RWPE1 (cell line): ENCODE results near the gene HMCN2.

Experiments used
- CTCF ChIA-PET: fragments of 350-600 bp; sonication (Branson Sonifier 250); formaldehyde crosslinking; extraction: SDS; loops from one replicate; lab custom pipeline; 2021; lab: Yijun Ruan, JAX
- POLR2A ChIA-PET: fragments of 400-600 bp; formaldehyde crosslinking; extraction: SDS; loops from one replicate; lab custom pipeline; 2020; ENCODE audit warnings: antibody characterized with exemption; ENCODE audit not compliant: low non-redundant PET; lab: Yijun Ruan, JAX
- DNase-seq: peaks from one replicate; pipeline ENCODE4 v3.0.0; 2012; ENCODE audit warnings: low spot score
- H3K27ac ChIP-seq: fragments of 450-650 bp; 2 replicates; pipeline ENCODE4 v1.5.1; 2017
- TF ChIP-seq, protein P1 (sequence below): fragments of 450-650 bp; conservative IDR thresholded peaks from 2 replicates; pipeline ENCODE4 v1.5.1; 2017; ENCODE audit warnings: low read depth, mild to moderate bottlenecking

The HMCN2 gene

DNA sequence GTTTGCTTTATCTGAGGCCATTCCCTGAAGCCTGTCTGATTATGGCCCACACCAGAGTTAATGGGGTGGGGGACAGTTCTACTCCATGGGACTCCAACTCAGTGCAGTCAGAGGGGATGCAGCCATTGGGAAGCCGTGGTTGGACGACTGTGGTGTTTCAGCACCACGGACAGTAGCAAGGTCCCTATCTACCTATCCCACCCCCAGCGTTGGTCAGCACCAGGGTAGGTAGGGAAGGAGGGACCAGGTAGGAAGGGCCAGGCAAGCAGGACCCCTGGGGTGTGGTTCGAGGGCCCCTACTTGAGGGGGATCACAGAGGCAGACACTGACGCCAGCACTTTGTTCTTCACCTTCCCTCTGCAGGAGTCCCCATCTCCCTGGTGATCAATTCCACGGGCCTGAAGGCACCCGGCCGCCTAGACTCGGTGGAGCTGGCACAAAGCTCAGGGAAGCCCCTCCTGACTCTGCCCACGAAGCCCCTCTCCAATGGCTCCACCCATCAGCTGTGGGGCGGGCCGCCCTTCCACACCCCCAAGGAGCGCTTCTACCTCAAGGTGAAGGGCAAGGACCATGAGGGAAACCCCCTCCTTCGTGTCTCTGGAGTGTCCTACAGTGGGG, 33.2 kb downstream of the HMCN2 start:
- peak; percentile 63 for DNase-seq

DNA sequence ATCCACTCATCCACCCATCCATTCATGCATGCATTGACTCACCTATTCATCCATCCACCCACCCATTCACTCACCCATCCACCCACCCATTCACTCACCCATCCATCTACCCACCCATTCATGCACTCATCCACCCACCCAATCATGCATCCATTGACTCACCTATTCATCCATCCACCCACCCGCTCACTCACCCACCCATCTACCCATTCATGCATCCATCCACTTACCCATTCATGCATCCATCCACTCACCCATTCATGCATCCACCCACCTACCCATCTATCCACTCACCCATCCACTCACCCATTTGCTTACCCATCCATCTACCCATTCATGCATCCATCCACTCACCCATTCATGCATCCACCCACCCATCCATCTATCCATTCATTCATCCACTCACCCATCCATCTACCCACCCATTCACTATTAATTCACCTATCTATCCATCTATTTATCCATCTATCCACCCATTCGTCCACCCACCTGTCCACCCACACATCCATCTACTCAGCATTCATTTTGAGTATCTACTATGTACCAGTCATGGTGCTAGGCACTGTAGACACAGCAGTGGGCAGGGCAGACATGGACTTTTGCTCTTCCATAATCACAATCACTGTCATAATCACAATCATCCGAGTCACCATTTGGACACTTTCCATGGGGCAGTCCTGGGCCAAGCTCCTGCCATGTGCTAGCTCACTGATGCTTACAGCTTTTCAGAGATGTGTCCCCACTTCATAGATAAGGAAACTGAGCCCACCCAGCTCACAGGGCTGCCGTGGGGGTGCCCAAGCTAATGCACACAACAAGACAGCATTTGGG, 34.4 kb downstream of the HMCN2 start:
- no peak overlapping the region for H3K27ac ChIP-seq
- no peak for DNase-seq
- CTCF ChIA-PET, result no interaction called here
- POLR2A ChIA-PET, result no interaction called here
- TF ChIP-seq, protein P1, sequence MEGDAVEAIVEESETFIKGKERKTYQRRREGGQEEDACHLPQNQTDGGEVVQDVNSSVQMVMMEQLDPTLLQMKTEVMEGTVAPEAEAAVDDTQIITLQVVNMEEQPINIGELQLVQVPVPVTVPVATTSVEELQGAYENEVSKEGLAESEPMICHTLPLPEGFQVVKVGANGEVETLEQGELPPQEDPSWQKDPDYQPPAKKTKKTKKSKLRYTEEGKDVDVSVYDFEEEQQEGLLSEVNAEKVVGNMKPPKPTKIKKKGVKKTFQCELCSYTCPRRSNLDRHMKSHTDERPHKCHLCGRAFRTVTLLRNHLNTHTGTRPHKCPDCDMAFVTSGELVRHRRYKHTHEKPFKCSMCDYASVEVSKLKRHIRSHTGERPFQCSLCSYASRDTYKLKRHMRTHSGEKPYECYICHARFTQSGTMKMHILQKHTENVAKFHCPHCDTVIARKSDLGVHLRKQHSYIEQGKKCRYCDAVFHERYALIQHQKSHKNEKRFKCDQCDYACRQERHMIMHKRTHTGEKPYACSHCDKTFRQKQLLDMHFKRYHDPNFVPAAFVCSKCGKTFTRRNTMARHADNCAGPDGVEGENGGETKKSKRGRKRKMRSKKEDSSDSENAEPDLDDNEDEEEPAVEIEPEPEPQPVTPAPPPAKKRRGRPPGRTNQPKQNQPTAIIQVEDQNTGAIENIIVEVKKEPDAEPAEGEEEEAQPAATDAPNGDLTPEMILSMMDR, result no peak

More for the DNA sequence above, 33.2 kb downstream of the HMCN2 start:
- H3K27ac ChIP-seq, result no peak overlapping the region
- CTCF ChIA-PET, result no interaction called here
- POLR2A ChIA-PET, result no interaction called here
- TF ChIP-seq, protein P1, result no peak

DNA sequence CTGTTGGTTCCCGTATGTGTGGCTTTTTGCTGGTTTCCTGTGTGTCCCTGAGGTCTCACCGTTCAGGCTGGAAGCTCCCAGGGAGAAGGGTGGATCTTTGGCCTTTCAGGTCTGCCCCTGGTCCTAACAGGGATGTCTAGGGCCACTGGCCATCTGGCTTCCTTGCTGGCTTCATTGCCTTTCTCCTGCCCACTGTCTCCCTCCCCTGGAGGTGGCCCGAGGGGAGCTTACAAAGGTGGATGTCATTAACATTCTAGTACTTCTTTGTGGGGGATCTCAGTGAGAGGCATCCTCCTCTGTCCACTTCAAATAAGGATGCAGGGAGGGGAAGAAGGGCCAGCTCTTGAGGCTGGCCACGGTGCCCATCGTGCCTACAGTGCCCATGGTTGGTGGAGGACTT, 35.2 kb downstream of the HMCN2 start:
- ChIA-PET CTCF (no interaction called here), POLR2A (no interaction called here)
- TF ChIP-seq, protein P1, result no peak
- DNase-seq, result no peak
- no peak overlapping the region for H3K27ac ChIP-seq

DNA sequence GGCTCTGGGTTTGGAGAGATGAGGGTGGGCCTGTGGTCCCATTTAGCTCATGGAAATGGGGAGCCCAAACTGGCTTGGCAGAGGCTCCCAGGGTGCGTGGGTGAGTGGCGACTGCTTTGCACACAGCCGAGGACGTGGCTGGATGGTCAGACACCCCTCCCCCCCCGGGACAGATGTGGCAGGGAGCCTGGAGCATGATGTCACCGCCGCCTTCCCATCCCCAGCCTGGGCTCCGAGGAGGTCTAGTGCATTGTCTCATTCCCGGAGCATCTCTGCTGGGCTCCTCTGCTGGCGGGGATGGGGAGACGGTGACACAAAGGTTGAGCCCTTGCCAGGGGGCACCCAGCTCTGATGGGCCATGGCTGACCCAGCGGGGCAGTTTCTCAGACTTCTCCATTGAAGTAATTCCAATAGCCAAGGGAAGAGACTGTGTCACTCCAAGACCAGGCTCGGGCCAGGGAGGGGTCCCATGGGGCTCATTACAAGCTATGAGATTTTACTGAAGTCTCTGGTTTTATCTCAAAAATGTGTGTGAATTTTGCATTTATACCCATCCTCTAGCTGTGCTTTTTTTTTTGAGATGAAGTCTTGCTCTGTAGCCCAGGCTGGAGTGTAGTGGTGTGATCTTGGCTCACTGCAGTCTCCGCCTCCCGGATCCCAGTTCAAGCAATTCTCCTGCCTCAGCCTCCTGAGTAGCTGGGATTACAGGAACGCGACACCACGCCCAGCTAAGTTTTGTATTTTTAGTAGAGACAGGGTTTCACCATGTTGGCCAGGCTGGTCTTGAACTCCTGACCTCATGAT, 36.1 kb downstream of the HMCN2 start:
- POLR2A ChIA-PET, result no interaction called here
- CTCF ChIA-PET, result no interaction called here
- no peak overlapping the region for H3K27ac ChIP-seq
- TF ChIP-seq, protein P1, result no peak
- DNase-seq, result no peak

DNA sequence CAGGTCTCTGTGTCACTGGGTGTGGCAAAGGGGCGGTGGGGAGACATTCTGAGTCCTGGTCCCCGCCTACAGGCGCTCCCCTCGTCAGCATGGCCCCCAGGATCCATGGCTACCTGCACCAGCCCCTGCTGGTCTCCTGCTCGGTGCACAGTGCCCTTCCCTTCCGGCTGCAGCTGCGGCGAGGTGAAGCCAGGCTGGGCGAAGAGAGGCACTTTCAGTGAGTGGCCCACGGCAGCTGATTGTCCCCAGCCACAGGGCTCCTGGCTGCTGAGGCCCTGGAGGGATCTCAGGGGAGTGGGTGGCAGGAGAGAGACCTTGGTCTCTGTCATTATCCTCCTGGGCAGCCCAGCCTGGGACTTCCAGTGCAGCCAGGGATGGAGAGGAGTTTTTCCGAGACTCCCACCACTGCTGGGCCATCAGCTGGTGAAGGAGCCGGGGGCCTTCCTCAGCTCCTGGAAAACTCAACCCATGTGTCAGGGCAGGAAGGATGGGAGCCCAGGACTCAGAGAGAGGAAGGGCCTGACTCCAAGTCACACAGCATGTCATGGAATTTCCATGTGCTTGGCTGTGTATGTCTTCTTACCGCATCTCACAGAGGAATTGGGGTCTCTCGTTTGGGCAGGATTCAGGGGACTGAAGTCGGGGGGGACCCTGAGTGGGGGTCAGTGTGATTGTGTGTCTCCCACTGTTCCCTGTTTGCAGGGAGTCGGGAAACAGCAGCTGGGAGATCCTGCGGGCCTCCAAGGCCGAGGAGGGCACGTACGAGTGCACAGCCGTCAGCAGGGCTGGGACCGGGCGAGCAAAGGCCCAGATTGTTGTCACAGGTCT, 37.4 kb downstream of the HMCN2 start:
- H3K27ac ChIP-seq, result no peak overlapping the region
- CTCF ChIA-PET, result no interaction called here
- TF ChIP-seq, protein P1, result no peak
- POLR2A ChIA-PET, result no interaction called here
- no peak for DNase-seq
